Neural cell (in vitro differentiated cells): ENCODE data around the gene IQCK.

Experiments used
- CTCF ChIP-seq: fragments of 450-650 bp; IDR thresholded peaks from 2 replicates; pipeline ENCODE4 v1.5.1; 2014; ENCODE audit warnings: antibody characterized with exemption, mild to moderate bottlenecking, moderate library complexity; ENCODE audit not compliant: poor library complexity, severe bottlenecking
- REST ChIP-seq: IDR thresholded peaks from 2 replicates; pipeline ENCODE4 v1.6.1; 2012; ENCODE audit warnings: borderline replicate concordance

GRCh38 chr16:19735074-19735867, 17.2 kb downstream of the IQCK start:
- TF ChIP-seq CTCF (no peak), REST (no peak)
